Prostate gland (tissue), 2 donors: ENCODE results near the gene MIS18A. TPM values are rescaled to one million over a fixed set of nuclear protein-coding genes. Genes with fewer than 3 reads are reported as not detected.

ENCODE experiments used
- DNase-seq: peaks from one replicate; pipeline ENCODE4 v3.0.0-alpha.2; 2019; ENCODE audit warnings: low spot score
- H3K27ac ChIP-seq, 2 donors: fragments of 200-600 bp; sonication (generic); 2 replicates each; pipeline ENCODE4 v1.5.1; 2017 to 2019
- H3K27me3 ChIP-seq: fragments of 200-600 bp; sonication (generic); replicated peaks from 2 replicates; pipeline ENCODE4 v1.5.1; 2019; ENCODE audit not compliant: insufficient read depth
- H3K36me3 ChIP-seq, 2 donors: fragments of 200-600 bp; sonication (generic); 1 replicate in 1 of 2; 2 replicates in 1 of 2; pipeline versions ENCODE4 v1.5.1 to v1.8.1; 2017 to 2019
- H3K4me1 ChIP-seq: fragments of 200-600 bp; sonication (generic); replicated peaks from 2 replicates; pipeline ENCODE4 v1.5.1; 2019
- H3K4me3 ChIP-seq, 2 donors: fragments of 200-600 bp; sonication (generic); 2 replicates each; pipeline ENCODE4 v1.5.1; 2017 to 2019
- H3K9me3 ChIP-seq: fragments of 200-600 bp; sonication (generic); 2 replicates; pipeline ENCODE4 v1.5.1; 2017
- CTCF ChIP-seq, 4 experiments: fragments of 200-600 bp in 2 of 4; fragments of 450-650 bp in 2 of 4; sonication (generic) in 2 of 4; IDR thresholded peaks; 1 replicate in 3 of 4; 2 replicates in 1 of 4; pipeline ENCODE4 v1.5.1; 2016 to 2019; ENCODE audit warnings: antibody characterized with exemption in 4 of 4, mild to moderate bottlenecking in 2 of 4, moderate library complexity in 2 of 4
- POLR2A ChIP-seq: fragments of 450-650 bp; IDR thresholded peaks from one replicate; pipeline ENCODE4 v1.6.1; 2016; ENCODE audit warnings: antibody characterized with exemption, mild to moderate bottlenecking
- POLR2AphosphoS5 ChIP-seq: sonication (generic); formaldehyde crosslinking; IDR thresholded peaks from one replicate; pipeline ENCODE4 v1.6.1; 2017; ENCODE audit warnings: antibody characterized with exemption
- WGBS: methylation state at CpG from one replicate; pipeline ENCODE4 v1.1.5; 2018; 5-methylcytosine and 5-hydroxymethylcytosine counted together
- intact Hi-C: fragments of 100-400 bp; cut with DNase I; formaldehyde crosslinking; loops from one replicate; pipeline ENCODE4 v1.14.2; 2022
- total RNA-seq, 2 donors: library from RNA; depleted of rRNA; stranded (reverse); fragments of >200 nt; gene quantifications; one replicate each; pipeline ENCODE4 v1.1.0, GENCODE V29; 2016

The MIS18A gene
- total RNA-seq, 2 donors from 2014 or later, result 10.7 to 17.8 TPM

- Histone ChIP-seq H3K27me3 (no peaks in the 10 kb centered on the region), H3K36me3 (peaks cover 27 to 31% of the 10 kb centered on the region in 2 donors), H3K27ac (no peak overlapping the region), H3K4me3 (no peak overlapping the region), H3K9me3 (no peaks in the 10 kb centered on the region), H3K4me1 (no peaks in the 10 kb centered on the region)
- WGBS, result 82% methylated on average over 12 of the region's 12 CpGs
- DNase-seq, result no peak
- no peak for TF ChIP-seq POLR2A
- no peak for TF ChIP-seq POLR2AphosphoS5
- no peak for TF ChIP-seq CTCF (IDR thresholded peaks at IDR 0.05)
- intact Hi-C loops, result loop anchor here (10.0 kb wide), 1 partner anchor 243 kb away; no protein-coding TSS in a partner anchor
Measured at GRCh38 chr21:32322103-32322502, 43.3 kb upstream of the MIS18A start.

- no peaks in the 10 kb centered on the region for H3K27me3 ChIP-seq
- H3K27ac ChIP-seq, result no peak overlapping the region
- no peaks in the 10 kb centered on the region for H3K9me3 ChIP-seq
- no peak overlapping the region for H3K4me3 ChIP-seq
- H3K36me3 ChIP-seq, result peaks cover 31 to 37% of the 10 kb centered on the region in 2 donors
- TF ChIP-seq POLR2AphosphoS5 (no peak), CTCF (IDR thresholded peaks at IDR 0.05) (no peak), POLR2A (no peak)
- WGBS, result 90% methylated on average over 13 of the region's 13 CpGs
- DNase-seq, result no peak
- intact Hi-C loops, result loop anchor here (10.0 kb wide), 1 partner anchor 243 kb away; no protein-coding TSS in a partner anchor
- H3K4me1 ChIP-seq, result no peaks in the 10 kb centered on the region
Measured at GRCh38 chr21:32321480-32321879, 42.6 kb upstream of the MIS18A start.

- no peak overlapping the region for H3K27ac ChIP-seq
- no peak for DNase-seq
- intact Hi-C loops, result loop anchor here (10.0 kb wide), 1 partner anchor 244 kb away; no protein-coding TSS in a partner anchor
- 81% methylated on average over 13 of the region's 13 CpGs for WGBS
- no peak for TF ChIP-seq POLR2AphosphoS5
- no peak for TF ChIP-seq CTCF (IDR thresholded peaks at IDR 0.05)
- no peak overlapping the region for H3K4me3 ChIP-seq
- peaks cover 31 to 43% of the 10 kb centered on the region in 2 donors for H3K36me3 ChIP-seq
- H3K4me1 ChIP-seq, result no peaks in the 10 kb centered on the region
- no peaks in the 10 kb centered on the region for H3K27me3 ChIP-seq
- no peaks in the 10 kb centered on the region for H3K9me3 ChIP-seq
Measured at GRCh38 chr21:32320726-32321125, 41.9 kb upstream of the MIS18A start.

- no peak for DNase-seq
- 83% methylated on average over 5 of the region's 6 CpGs for WGBS
Measured at GRCh38 chr21:32320059-32320458, 41.2 kb upstream of the MIS18A start.

More at GRCh38 chr21:32320059-32320458, 41.2 kb upstream of the MIS18A start:
- H3K27ac ChIP-seq, result no peak overlapping the region
- no peaks in the 10 kb centered on the region for H3K27me3 ChIP-seq
- TF ChIP-seq POLR2A (no peak), CTCF (IDR thresholded peaks at IDR 0.05) (no peak), POLR2AphosphoS5 (no peak)
- H3K4me1 ChIP-seq, result no peaks in the 10 kb centered on the region
- intact Hi-C loops, result loop anchor here (10.0 kb wide), 1 partner anchor 245 kb away; no protein-coding TSS in a partner anchor
- no peak overlapping the region for H3K4me3 ChIP-seq
- H3K9me3 ChIP-seq, result no peaks in the 10 kb centered on the region
- H3K36me3 ChIP-seq, result peaks cover 31 to 43% of the 10 kb centered on the region in 2 donors
